HG03039 (cell line): ENCODE data around the gene PSMF1.
"Not testable (repeated sequence)": the region's sequence is repeated elsewhere in the genome, so short reads cannot be mapped to it uniquely, and the experiment has no call there.

Source experiments
- ATAC-seq: cut with Tn5 transposase; IDR thresholded peaks from one replicate; pipeline ENCODE4 v1.9.1; 2021; ENCODE audit warnings: mild to moderate bottlenecking, moderate library complexity; ENCODE audit not compliant: unreplicated experiment

PSMF1 gene

DNA sequence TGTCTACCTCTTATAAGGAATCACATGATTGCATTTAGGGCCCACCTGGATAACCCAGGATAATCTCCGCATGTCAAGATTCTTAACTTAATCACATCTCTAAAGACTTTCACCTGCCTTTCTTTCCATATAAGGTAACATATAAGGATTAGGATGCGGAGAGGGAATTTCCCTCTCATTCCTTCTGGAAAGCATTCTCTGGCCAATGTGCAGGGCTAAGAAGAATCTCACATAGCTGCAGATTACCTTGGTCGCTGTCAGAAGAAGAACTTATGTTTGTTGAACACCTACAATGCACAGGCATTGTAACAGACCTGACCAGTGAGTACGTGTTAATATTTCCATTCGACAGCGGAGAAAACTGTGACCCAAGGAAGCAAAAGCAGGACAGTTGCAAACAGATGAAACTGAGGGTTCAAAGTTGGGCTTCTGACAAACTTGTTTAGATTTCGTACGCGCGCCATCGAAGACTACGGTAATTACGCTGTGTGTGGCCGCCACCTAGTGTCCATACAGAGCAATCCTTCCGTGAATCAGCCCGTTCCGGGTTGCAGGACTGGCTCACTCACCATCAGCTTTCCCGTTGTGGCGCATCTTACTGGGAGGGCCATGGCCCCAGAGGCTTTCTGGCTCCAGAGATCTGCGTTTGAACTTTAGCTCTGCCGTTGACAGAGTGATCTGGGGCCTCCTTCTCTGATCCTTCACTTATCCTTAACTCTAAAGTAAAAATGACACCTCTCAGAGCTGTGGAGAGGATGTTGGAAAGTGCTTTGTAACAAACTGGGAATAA is 94.4 kb downstream of the PSMF1 start:
- no peak for ATAC-seq

DNA sequence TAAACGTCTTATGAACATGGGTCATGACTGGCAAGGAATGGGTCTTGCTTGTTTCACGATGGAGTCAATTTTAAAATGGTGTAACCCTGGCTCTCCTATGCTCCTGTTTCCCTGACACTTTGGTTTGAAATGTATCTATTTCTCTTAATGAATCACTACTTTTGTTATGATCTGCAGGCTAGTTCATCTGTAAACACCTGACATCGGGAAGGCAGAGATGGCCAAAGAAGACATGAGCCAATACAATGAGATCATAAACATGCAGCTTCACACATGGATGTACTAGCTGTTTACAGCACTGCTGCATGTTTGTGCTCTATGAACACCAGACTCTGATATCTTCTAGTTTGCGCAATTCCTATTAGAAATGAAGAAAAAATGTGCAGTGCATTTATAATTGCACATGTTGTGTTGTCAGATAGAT is 96.4 kb downstream of the PSMF1 start:
- no peak for ATAC-seq

DNA sequence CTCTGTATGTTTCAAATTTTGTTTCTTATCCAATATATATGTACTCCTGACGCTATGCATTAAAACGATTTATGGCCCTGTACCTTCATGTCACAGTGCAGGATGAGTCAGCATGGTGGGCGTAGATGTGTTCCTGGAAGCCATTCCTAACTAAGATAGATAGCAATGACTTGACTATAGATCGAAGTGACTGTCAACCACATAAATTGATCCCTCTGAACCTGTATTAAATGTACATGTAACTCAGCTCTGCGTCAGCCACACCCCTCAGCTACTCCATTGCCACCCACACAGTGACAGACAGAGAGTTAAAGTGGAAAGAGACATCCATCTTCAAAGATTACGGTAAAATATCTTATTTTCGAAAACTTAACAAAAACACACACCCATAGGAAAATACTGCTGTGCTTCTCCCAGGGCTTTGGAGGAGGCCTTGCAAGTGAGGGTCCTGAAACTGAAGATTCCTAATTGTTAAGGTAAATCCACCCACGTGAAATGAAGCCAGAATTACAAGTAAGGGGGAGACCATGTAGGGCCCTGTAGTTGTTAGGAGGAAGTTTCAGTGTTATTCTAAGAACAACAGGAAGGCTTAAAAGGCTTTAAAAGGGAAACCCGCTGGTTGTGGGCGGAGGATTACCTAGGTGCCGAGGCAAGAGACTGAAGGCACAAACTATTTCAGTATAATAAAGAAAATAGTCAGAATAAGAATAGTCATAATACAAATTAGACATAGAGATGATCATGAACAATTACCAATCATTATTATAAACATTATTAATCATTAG is 97.2 kb downstream of the PSMF1 start:
- no peak for ATAC-seq

DNA sequence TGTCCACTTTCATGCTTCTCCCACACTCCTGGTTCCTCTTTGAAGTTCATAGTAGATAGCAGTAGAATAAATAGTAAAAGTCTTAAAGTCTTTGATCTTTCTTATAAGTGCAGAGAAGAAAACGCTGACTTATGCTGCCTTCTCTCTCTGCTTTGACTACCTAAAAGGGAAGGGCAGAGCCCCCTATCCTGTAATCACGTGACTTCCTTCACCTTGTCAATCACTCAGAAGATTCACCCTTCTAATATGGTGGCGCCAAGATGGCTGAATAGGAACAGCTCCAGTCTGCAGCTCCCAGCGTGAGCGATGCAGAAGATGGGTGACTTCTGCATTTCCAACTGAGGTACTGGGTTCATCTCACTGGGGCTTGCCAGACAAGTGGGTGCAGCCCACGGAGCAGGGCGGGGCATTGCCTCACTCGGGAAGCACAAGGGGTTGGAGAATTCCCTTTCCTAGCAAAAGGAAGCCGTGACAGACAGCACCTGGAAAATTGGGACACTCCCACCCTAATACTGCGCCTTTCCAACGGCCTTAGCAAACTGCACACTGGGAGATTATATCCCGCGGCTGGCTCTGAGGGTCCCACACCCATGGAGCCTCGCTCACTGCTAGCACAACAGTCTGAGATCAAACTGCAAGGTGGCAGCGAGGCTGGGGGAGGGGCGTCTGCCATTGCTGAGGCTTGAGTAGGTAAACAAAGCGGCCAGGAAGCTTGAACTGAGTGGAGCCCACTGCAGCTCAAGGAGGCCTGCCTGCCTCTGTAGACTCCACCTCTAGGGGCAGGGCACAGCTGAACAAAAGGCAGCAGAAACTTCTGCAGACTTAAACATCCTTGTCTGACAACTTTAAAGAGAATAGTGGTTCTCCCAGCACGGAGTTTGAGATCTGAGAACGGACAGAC is 98.4 kb downstream of the PSMF1 start:
- not testable (repeated sequence) for ATAC-seq
